Brain pericyte (primary cell): ENCODE measurements around the gene BEGAIN.

Experiments
- DNase-seq: peaks from one replicate; pipeline ENCODE4 v3.0.0-alpha.2; 2012; ENCODE audit warnings: low read depth, low spot score

The BEGAIN gene

DNA sequence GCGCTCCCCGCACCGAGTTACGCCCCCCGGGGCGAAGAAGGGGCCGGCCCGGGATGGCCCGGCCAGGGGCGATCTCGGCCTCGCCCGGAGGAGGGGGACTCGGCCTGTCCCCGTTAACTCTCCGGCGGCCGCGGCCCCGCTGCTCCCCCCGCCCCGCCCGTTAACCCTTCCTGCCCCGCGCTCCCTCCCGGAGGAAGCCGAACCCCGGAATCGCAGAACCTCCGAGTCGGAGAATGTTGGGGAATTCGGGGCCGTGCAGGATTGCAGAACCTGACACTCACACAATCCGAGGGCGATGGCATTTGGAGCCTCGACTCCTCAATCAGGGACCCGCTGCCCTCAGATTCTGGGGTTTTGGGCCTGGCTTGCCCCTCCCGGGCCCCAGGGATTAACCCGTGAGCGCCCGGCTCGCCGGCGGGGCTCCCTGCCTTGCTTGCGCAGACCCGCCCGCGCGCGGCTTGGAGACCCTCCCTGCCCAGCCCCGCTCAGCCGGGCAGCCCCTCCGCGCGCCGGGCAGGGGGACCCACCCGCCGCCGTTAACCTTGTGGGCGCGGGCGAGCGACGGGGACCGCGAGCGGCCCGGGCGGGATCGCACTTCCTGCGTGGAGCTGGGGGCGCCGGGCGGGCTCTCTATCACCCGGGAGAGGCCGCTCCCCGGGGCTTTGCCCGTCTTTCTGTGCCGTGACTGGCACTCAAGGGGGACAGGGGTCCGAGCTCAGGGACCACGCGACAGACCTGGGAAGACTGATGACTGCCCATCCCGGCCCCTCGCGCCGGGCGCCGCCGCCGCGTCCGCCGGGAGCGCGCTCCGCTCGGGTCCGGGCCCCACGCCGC is 18.8 kb downstream of the BEGAIN start:
- DNase-seq, result no peak

- DNase-seq, result no peak
Observed at GRCh38 chr14:100567877-100568163, 19.4 kb downstream of the BEGAIN start.

DNA sequence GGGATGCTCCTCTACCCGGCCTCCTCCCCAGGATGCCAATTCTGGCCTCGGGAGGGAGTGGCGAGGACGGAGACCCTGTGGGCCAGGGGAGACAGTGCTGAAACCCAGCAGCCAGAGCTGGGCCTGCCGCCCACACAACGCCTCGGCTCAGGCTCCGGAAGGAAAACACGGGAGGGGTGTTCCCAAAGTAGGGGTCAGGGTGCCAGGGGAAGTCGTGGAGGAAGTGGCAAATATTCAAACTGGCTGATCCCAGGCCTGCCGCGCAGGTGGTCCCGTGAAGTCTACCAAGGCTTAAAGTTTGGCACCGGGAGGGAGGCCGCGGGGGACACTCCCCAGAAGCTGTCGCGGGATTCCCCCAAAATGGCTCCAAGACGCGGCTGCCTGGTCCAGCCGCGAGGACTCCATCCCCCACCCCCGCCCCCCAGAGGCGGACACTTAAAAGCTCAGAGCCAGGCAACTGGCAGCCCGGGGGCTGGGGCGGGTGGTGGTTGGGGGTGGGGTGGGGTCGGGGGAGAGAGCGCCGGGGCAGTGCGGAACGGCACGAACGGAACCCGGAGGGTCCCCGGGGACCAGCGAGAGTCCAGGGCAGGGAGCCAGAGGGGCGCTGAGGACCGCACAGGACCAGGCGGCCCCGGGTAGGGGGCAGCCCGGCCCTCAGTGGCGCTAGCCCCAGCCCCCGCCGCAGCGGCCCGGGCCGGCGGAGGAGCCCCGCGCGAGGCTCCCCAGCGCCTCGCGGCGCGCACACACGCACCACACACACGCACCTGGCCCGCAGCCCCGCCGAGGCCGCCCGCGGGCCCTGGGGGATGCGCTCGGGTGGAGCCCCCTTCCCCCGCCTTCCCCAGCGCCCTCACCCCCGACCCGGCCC is 20.0 kb downstream of the BEGAIN start:
- DNase-seq, result no peak

- no peak for DNase-seq
Observed at GRCh38 chr14:100566586-100566985, 20.6 kb downstream of the BEGAIN start.

DNA sequence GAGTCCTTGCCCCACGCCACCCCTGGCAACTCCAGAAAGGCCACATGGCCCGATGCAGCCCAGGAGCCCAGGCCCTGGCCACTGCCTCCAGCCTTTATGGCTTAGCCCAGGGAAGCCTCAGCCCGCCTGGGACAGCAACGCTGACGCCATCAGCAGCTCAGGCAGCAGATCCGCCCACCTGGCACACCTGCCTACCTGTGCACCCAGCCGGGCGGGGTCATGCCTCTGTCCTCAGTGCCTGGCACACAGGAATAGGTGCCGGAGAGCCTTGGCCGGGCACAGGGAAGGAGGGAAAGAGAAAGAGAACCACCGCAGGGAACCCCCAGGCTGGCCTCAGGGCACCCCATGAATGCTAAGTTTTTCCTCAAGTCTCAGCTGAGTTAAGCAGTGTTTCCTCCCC is 21.1 kb downstream of the BEGAIN start:
- DNase-seq, result no peak

- no peak for DNase-seq
Observed at GRCh38 chr14:100565650-100566049, 21.6 kb downstream of the BEGAIN start.

DNA sequence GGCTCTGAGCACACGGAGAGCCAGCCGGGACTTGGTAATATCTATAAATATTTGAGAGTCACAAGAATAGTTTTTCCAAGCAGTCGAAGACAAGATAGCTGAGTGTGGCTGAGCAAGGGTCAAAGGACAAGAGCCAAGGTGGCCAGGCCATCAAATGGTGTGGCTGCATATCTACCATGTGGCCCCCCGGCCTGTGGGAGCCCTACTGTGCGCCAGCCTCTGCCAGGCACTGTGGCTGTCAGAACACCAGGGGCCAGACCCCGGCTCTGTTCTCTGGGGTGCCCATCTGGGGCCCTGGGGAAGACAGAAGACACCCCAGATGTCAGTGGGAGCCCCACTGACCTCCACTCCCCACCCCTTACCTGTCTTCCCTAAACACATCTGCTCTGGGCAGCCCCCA is 22.7 kb downstream of the BEGAIN start:
- no peak for DNase-seq

DNA sequence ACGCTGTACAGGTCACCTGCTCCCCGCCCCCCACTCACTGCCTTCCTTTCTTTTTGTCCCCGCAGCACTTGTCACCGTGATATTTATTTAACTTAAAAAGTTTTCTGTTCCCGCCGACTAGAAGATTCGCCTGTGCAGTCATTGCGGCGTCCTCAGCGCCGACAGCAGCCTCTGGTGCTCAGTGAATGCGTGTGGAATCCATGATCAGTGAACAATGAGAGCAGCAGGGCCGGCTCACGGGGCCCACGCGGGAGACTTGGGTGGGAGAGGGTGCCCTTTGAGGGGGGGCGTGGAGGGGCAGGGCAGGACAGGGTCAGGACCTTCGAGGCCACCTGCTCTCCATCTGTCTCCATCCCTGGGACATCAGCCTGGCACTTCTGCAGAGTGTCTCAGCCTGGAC is 24.5 kb downstream of the BEGAIN start:
- DNase-seq, result no peak

- no peak for DNase-seq
Observed at GRCh38 chr14:100561005-100561404, 26.2 kb downstream of the BEGAIN start.

GRCh38 chr14:100560471-100560870 is 26.7 kb downstream of the BEGAIN start:
- DNase-seq, result no peak

GRCh38 chr14:100559455-100559854 is 27.8 kb downstream of the BEGAIN start:
- DNase-seq, result no peak

- DNase-seq, result no peak
Observed at GRCh38 chr14:100558966-100559365, 28.3 kb downstream of the BEGAIN start.

DNA sequence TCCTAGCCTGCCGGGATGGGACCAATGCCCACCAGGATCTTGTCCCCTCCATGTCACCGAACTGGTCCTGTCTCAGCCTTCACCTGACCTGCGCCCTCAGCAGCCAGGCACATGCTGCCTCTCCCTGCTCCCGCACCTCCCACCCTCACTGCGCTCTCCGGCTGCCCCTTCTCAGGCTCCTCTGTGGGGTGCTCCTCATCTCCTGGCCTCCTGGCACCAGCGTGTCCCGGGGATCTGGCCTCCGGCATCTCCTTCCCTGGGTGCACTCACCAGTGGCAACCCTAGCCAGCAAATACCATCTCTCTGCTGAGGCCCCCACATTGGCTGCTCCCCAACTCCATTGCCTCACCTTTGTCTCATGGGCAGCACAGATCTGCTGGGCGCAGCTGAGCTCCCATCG is 29.0 kb downstream of the BEGAIN start:
- no peak for DNase-seq

- no peak for DNase-seq
Observed at GRCh38 chr14:100557658-100558057, 29.6 kb downstream of the BEGAIN start.

DNA sequence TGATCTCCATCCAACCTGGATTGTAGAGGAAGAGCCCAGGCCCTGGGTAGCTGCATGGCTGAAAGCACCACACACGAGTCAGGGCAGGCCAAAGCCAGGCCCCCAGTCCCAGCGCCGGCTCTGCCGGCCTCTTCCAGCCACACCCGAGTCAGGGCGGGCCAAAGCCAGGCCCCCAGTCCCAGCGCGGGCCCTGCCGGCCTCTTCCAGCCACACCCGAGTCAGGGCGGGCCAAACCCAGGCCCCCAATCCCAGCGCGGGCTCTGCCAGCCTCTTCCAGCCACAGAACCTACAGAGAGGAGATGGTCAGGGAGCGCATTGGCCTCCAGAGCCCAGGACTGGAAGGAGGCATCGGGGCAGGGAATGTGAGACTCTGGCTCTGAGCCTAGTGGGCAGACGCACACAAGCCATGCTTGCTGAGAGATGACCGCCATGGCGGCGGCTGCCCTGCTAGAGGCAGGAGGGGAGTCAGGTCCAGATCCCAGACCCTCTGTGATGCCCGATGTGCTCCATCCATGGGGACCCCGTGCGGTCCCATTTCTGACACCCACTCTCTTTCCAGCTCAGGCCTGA is 30.2 kb downstream of the BEGAIN start:
- no peak for DNase-seq

GRCh38 chr14:100556140-100556475 is 31.1 kb downstream of the BEGAIN start:
- no peak for DNase-seq

DNA sequence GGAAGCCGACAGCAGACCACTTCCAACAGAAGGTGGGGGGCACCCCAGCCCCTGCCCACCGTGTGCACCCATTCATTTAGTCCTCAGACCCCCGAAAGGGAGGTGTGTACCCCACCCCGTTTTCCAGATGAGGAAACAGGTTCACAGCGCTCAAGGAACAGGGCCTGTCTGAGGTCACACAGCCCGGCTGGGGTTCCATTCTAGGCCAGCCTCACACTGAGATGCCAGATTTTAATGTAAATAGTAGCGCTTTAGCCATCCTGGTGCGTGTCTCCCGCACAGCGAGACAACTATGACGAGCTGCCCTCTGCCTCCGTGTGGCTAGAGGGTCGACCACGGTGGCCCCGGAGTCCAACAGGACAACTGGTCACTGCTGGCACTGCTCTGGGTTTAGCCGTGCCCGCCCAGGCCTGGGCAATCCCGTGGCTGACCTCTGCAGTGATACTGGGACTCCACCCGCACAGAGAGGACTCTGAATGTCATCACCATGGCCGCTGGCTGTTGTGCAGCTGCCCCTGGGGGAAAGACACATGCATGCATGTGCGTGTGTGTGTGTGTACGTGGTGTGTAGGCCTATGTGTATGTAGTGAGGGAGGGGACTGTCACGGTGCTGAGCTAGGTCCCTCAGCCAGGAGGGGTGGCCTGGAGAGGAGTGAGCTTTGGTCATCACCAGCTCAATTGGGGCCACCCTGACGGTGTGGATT is 31.6 kb downstream of the BEGAIN start:
- no peak for DNase-seq

DNA sequence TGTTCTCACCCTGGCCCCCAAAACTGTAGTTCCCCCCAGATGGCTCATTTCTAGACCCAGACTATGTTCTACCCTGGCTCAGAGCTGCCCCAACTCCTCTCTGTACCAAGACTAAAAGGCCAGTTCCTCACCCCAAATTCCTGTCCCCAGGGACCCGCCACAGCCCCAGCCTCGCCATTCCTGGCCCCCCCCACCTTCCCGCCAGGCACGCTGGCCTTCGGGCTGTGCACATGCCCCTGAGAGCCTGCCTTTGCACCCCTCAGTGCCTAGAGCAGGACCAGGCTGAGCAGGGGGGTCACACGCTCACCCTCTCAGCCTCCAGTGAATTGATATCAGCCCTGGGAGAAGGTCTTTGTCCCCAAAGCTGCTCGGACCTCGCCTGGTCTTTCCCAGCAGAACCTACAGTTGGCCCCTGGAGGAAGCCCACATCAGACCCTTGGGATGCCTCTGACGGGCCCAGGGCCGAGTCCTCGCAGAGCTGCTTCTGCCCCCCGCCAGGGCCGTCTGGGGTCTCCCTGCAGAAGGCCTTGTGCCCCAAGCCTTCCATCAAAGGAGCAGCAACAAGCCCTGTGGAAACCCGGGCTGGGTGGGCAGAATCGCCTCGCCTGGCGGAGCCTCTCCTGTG is 32.4 kb downstream of the BEGAIN start:
- no peak for DNase-seq

GRCh38 chr14:100554082-100554677 is 33.0 kb downstream of the BEGAIN start:
- DNase-seq, result no peak

GRCh38 chr14:100553471-100553870 is 33.7 kb downstream of the BEGAIN start:
- DNase-seq, result no peak

GRCh38 chr14:100552524-100553125 is 34.6 kb downstream of the BEGAIN start:
- no peak for DNase-seq
